ENCODE results near the gene NELFCD.
"Not testable (repeated sequence)": the region's sequence is repeated elsewhere in the genome, so short reads cannot be mapped to it uniquely, and the experiment has no call there.

NELFCD gene

GRCh38 chr20:58953050-58953449 lies 28.0 kb upstream of the NELFCD start:
- Histone ChIP-seq H3K4me3 (replicated peaks; ENCODE audit: insufficient read depth, low read length) (no peak overlapping the region), H3K27me3 (ENCODE audit: insufficient read depth, poor library complexity, severe bottlenecking) (no peaks in the 10 kb centered on the region), H3K27ac (replicated peaks) (no peak overlapping the region)
- DNase-seq (ENCODE audit: low read depth in 1 of 2, low spot score in 1 of 2): no peak
- no peak for TF ChIP-seq POLR2AphosphoS5 (IDR thresholded peaks at IDR 0.05; ENCODE audit: low read depth)

- peak; percentile 75 to 97 for DNase-seq (ENCODE audit: low read depth in 1 of 2, low spot score in 1 of 2)
- Histone ChIP-seq H3K27ac (replicated peaks) (peak overlapping the region; percentile 56), H3K27me3 (ENCODE audit: insufficient read depth, poor library complexity, severe bottlenecking) (no peaks in the 10 kb centered on the region), H3K4me3 (replicated peaks; ENCODE audit: insufficient read depth, low read length) (no peak overlapping the region; the same call in 1 of the 2 replicates)
- no peak; the same call in 1 of the 2 replicates for TF ChIP-seq POLR2AphosphoS5 (IDR thresholded peaks at IDR 0.05; ENCODE audit: low read depth)
- TF ChIP-seq SPI1 (IDR thresholded peaks at IDR 0.05; ENCODE audit: borderline replicate concordance, low read depth): no peak
- TF ChIP-seq, protein P1, sequence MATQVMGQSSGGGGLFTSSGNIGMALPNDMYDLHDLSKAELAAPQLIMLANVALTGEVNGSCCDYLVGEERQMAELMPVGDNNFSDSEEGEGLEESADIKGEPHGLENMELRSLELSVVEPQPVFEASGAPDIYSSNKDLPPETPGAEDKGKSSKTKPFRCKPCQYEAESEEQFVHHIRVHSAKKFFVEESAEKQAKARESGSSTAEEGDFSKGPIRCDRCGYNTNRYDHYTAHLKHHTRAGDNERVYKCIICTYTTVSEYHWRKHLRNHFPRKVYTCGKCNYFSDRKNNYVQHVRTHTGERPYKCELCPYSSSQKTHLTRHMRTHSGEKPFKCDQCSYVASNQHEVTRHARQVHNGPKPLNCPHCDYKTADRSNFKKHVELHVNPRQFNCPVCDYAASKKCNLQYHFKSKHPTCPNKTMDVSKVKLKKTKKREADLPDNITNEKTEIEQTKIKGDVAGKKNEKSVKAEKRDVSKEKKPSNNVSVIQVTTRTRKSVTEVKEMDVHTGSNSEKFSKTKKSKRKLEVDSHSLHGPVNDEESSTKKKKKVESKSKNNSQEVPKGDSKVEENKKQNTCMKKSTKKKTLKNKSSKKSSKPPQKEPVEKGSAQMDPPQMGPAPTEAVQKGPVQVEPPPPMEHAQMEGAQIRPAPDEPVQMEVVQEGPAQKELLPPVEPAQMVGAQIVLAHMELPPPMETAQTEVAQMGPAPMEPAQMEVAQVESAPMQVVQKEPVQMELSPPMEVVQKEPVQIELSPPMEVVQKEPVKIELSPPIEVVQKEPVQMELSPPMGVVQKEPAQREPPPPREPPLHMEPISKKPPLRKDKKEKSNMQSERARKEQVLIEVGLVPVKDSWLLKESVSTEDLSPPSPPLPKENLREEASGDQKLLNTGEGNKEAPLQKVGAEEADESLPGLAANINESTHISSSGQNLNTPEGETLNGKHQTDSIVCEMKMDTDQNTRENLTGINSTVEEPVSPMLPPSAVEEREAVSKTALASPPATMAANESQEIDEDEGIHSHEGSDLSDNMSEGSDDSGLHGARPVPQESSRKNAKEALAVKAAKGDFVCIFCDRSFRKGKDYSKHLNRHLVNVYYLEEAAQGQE (IDR thresholded peaks at IDR 0.05; ENCODE audit: insufficient replicate concordance, low read depth): no peak
- TF ChIP-seq, protein P2, sequence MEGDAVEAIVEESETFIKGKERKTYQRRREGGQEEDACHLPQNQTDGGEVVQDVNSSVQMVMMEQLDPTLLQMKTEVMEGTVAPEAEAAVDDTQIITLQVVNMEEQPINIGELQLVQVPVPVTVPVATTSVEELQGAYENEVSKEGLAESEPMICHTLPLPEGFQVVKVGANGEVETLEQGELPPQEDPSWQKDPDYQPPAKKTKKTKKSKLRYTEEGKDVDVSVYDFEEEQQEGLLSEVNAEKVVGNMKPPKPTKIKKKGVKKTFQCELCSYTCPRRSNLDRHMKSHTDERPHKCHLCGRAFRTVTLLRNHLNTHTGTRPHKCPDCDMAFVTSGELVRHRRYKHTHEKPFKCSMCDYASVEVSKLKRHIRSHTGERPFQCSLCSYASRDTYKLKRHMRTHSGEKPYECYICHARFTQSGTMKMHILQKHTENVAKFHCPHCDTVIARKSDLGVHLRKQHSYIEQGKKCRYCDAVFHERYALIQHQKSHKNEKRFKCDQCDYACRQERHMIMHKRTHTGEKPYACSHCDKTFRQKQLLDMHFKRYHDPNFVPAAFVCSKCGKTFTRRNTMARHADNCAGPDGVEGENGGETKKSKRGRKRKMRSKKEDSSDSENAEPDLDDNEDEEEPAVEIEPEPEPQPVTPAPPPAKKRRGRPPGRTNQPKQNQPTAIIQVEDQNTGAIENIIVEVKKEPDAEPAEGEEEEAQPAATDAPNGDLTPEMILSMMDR (IDR thresholded peaks at IDR 0.05; ENCODE audit: insufficient read depth, low read length): no peak
- TF ChIP-seq GABPA (IDR thresholded peaks at IDR 0.05; ENCODE audit: low read depth): no peak
Observed at GRCh38 chr20:58956078-58956477, 25.0 kb upstream of the NELFCD start.

GRCh38 chr20:58959652-58960051 lies 21.4 kb upstream of the NELFCD start:
- no peaks in the 10 kb centered on the region for H3K27me3 ChIP-seq (ENCODE audit: insufficient read depth, poor library complexity, severe bottlenecking)
- DNase-seq (ENCODE audit: low read depth in 1 of 2, low spot score in 1 of 2): no peak
- H3K27ac ChIP-seq (replicated peaks): no peak overlapping the region
- H3K4me3 ChIP-seq (replicated peaks; ENCODE audit: insufficient read depth, low read length): no peak overlapping the region
- TF ChIP-seq, protein P1 (IDR thresholded peaks at IDR 0.05; ENCODE audit: insufficient replicate concordance, low read depth): no peak
- TF ChIP-seq POLR2AphosphoS5 (IDR thresholded peaks at IDR 0.05; ENCODE audit: low read depth): no peak
- no peak for TF ChIP-seq GABPA (IDR thresholded peaks at IDR 0.05; ENCODE audit: low read depth)
- TF ChIP-seq SPI1 (IDR thresholded peaks at IDR 0.05; ENCODE audit: borderline replicate concordance, low read depth): no peak

- DNase-seq (ENCODE audit: low read depth in 1 of 2, low spot score in 1 of 2): no peak
- TF ChIP-seq SPI1 (IDR thresholded peaks at IDR 0.05; ENCODE audit: borderline replicate concordance, low read depth) (no peak), GABPA (IDR thresholded peaks at IDR 0.05; ENCODE audit: low read depth) (no peak), POLR2AphosphoS5 (IDR thresholded peaks at IDR 0.05; ENCODE audit: low read depth) (no peak)
- TF ChIP-seq, protein P1 (IDR thresholded peaks at IDR 0.05; ENCODE audit: insufficient replicate concordance, low read depth): no peak
- TF ChIP-seq, protein P2 (IDR thresholded peaks at IDR 0.05; ENCODE audit: insufficient read depth, low read length): no peak
- Histone ChIP-seq H3K27ac (replicated peaks) (no peak overlapping the region), H3K27me3 (ENCODE audit: insufficient read depth, poor library complexity, severe bottlenecking) (no peaks in the 10 kb centered on the region), H3K4me3 (replicated peaks; ENCODE audit: insufficient read depth, low read length) (no peak overlapping the region)
Observed at GRCh38 chr20:58963060-58963584, 17.9 kb upstream of the NELFCD start.

DNA sequence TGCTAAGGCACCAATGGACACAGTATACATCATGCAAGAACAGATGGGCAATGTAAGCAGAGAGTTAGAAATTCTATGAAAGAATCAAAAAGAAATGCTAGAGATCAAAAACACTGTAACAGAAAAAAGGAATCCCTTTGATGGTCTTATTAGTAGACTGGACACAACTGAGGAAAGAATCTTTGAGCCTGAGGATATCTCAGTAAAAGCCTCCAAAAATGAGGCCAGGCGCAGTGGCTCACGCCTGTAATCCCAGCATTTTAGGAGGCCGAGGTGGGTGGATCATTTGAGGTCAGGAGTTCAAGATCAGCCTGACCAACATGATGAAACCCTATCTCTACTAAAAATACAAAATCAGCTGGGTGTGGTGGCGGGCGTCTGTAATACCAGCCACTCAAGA lies 17.1 kb upstream of the NELFCD start:
- not testable (repeated sequence) for H3K27me3 ChIP-seq (ENCODE audit: insufficient read depth, poor library complexity, severe bottlenecking); H3K4me3 ChIP-seq (replicated peaks; ENCODE audit: insufficient read depth, low read length); DNase-seq (ENCODE audit: low read depth in 1 of 2, low spot score in 1 of 2); H3K27ac ChIP-seq (replicated peaks)
